Stimulated activated CD4-positive, alpha-beta T cell treated with anti-CD3 and anti-CD28 coated beads, TNF-alpha, amount 100 ng/mL, for 4 hours (primary cell): ENCODE results near the gene NAMPT.
"Not testable (repeated sequence)": the region's sequence is repeated elsewhere in the genome, so short reads cannot be mapped to it uniquely, and the experiment has no call there.

Experiments
- DNase-seq, 3 experiments: peaks; one replicate each; pipeline ENCODE4 v3.0.0-alpha.2; 2020; ENCODE audit warnings: low read depth in 3 of 3

Gene NAMPT

GRCh38 chr7:106284714-106285050 lies at the start of gene NAMPT:
NAMPT (minus strand) TSS chr7:106284983; CDS start chr7:106284884, 99 bp downstream.
- peak in 1 of 3 experiments; percentile 88 for DNase-seq

DNA sequence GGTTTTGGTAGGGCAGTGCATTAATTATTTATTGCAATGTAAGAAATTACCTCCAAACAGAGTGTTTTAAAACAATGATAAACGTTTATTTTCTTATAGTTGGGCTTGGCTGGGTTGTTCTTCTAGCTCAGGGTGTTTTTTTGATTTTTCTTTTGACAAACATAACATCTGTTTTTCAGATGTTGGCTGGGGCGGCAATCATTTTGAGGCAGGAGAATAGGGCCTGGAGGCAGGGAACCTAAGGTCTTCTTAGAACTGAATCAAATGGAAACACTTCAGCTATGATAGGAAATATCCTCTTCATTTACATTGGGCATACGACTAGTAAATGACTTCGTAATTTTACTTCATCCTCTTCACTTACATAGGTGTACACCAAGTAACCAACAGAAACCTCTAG lies 47.4 kb upstream of the NAMPT start:
- DNase-seq: no peak

GRCh38 chr7:106331441-106332175 lies 46.8 kb upstream of the NAMPT start:
- no peak for DNase-seq

DNA sequence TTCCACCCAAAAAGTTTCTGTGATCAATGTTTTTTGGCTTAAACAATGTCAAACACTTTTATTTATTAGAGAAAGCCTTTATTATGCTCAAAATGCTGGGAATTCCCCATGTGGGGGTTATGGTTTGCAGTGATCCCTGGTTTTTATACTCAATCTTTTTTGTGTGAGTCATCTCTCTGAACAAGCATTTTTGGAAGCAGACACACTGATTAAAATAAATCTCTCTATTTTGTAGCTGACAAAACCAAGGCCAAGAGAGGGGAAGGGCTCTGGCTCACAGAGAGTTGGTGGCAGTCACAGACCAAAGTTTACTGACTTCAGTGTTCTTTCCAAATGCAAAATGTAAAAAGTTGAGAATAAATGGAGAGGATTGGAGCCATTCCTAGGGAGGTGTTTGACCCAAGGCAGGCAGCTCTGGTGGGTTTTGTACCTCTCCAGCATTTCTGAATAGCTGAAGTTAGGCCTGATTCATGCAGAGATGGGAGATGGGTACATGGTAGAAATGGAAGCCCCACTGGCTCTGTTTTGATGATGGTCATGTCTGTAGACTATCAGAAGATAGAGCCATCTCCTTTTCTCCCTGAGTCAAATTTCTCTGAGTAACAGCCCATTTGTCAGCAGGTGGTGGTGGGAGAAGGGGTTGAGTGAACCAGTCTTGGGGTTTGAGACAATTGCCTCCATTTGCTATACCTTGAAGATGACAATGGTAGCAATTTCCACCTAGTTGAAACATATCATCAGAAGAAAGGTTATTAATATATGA lies 45.4 kb upstream of the NAMPT start:
- DNase-seq: no peak

DNA sequence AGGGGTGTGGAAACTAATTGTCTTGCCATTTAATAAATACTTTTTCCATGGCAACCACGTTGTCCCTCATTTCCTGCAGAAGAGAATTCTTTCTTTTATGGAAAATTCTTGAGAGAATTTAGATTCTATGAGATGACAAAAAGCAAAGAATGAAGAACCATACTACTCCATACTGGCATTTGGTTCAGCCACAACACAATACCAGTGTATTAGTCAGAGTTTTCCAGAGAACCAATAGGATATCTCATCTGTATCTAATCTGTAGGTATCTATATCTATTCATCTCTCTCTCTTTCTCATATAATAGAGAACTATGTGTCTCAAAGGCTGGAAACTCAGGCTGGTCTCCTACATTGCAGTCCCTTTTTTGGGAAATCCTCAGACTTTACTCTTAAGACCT lies 44.6 kb upstream of the NAMPT start:
- DNase-seq: no peak

- DNase-seq: no peak
Measured at GRCh38 chr7:106327538-106328481, 43.0 kb upstream of the NAMPT start.

- DNase-seq: no peak
Measured at GRCh38 chr7:106326594-106327537, 42.1 kb upstream of the NAMPT start.

DNA sequence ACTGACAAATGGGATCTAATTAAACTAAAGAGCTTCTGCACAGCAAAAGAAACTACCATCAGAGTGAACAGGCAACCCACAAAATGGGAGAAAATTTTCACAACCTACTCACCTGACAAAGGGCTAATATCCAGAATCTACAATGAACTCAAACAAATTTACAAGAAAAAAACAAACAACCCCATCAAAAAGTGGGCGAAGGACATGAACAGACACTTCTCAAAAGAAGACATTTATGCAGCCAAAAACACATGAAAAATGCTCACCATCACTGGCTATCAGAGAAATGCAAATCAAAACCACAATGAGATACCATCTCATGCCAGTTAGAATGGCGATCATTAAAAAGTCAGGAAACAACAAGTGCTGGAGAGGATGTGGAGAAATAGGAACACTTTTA lies 39.7 kb upstream of the NAMPT start:
- DNase-seq: not testable (repeated sequence)

DNA sequence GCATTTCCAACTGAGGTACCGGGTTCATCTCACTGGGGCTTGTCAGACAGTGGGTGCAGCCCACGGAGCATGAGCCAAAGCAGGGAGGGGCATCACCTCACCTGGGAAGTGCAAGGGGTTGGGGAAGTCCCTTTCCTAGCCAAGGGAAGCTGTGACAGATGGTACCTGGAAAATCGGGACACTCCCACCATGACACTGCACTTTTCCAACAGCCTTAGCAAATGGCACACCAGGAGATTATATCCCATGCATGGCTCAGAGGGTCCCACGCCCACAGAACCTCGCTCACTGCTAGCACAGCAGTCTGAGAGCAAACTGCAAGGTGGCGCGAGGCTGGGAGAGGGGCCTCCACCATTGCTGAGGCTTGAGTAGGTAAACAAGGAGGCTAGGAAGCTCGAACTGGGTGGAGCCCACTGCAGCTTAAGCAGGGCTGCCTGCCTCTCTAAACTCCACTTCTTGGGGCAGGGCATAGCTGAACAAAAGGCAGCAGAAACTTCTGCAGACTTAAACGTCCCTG lies 35.5 kb upstream of the NAMPT start:
- DNase-seq: not testable (repeated sequence)

- DNase-seq: no peak
Measured at GRCh38 chr7:106318482-106318881, 33.7 kb upstream of the NAMPT start.

- DNase-seq: no peak
Measured at GRCh38 chr7:106317971-106318370, 33.2 kb upstream of the NAMPT start.

DNA sequence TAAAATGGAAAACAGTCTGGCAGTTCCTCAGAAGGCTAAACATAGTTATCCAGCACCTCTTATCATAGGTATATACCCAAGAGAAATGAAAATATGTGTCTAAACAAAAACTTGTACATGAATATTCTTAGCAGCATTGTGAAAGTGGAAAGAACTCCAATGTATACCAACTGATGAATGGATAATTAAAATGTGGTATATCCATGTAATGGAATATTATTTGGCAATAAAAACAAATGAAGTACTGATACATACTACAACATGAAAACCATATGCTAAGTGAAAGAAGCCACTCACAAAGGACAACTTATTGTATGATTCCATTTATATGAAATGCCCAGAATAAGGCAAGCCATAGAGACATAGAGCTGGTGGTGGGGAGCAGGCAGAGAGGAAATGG lies 32.2 kb upstream of the NAMPT start:
- DNase-seq: no peak

DNA sequence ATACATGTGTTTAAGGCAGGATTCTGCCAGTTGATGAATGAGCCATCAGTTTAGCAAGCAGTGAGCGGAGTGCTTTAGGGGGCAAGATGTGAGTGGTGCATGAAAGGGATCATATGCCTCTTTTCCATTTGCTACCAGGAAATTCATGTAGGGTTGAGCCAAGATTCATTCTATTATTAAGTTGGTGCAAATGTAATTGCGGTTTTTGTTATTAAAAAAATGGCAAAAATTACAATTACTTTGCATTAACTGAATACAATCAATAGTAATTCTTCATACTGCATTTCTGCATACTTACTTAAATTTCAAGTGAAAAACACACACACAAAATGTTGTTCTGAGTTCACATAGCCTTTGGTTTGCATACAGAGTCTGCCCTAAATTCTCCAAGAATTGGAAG lies 30.1 kb upstream of the NAMPT start:
- no peak for DNase-seq

DNA sequence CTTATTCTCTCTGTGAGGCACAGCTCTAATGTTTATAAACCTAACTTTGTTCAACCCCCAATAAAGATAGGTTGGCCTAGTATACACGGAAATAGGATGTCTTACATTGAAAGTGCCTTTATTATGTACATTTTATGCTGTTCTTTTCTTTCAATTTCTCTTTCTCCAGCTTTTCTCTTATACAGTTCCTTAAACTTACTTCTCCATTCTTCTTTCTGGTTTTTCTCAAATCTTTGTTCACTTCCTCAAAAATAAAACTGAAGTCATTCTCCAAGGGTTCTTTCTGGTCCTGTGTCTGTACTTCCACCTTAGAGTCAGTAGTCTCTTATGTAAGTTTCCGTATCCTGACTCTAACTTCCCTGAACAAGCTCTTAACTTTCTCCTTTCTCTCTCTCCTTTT lies 29.2 kb upstream of the NAMPT start:
- no peak for DNase-seq

GRCh38 chr7:106313456-106313901 lies 28.7 kb upstream of the NAMPT start:
- no peak for DNase-seq

- no peak for DNase-seq
Measured at GRCh38 chr7:106312906-106313305, 28.1 kb upstream of the NAMPT start.

DNA sequence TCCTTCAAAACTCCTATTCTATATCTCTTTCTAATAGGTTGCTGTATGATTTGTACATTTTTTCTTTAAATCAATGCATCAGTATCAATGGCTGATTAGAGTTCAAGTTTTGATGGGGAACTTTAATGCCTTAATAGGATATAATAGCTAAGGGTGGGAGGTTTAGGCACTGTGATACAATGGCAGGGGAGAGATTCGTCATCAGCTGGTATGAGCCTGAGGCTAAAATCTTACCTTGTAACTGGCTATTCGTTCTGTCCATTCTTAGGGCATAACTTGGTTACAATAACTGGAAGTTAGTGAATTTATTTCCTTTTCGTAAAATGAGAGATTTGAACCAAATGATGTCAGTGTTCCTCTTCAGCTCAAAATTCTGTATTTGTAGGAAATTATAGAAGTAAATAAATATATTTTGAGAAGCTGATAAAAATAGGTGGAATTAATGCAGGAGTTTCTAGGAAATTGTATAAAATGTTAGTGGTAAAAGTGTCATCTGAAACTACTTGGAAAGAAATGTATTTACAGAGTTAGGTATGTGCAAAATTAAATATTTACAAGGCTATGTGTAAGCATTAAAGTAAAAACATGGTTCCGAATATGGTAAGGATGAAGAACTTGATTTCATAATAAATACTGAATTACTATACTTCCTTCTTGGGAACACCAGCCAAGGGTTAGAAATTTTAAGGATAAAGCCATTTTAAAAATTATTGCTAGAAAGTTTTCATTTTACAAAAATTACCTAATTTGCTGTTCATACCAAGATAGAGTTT lies 27.5 kb upstream of the NAMPT start:
- DNase-seq: no peak

GRCh38 chr7:106309362-106309761 lies 24.6 kb upstream of the NAMPT start:
- DNase-seq: no peak

DNA sequence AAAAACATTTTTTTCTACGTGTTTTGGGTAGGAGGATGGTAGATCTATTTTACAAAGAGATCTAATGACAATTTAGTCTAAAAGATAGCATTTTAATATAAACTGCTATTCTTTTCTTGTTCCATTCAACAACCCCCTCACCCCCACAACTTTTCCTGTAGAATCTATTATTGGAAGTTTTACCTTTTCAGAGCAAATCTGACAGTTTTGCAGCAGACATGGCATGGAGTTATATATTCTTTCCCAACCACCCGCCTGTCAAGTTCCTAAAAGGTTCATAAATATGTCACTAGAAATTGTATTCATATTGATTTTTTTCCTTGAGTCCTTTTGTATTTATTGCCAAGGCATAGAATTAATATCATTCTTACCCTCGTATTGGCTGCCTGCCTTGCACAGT lies 21.5 kb upstream of the NAMPT start:
- no peak for DNase-seq

- DNase-seq: no peak
Measured at GRCh38 chr7:106305732-106306131, 20.9 kb upstream of the NAMPT start.
